Measurements from ENCODE around the gene ANGPTL5. TPM values are rescaled to one million over a fixed set of nuclear protein-coding genes. Genes with fewer than 3 reads are reported as not detected.
"Not testable (repeated sequence)": the region's sequence is repeated elsewhere in the genome, so short reads cannot be mapped to it uniquely, and the experiment has no call there.

The ANGPTL5 gene
- polyA plus RNA-seq (2011; rRNA removed) (not detected in 2 replicates), polyA minus RNA-seq (2011; rRNA and poly(A)+ RNA removed) (not detected in 2 replicates)

DNA sequence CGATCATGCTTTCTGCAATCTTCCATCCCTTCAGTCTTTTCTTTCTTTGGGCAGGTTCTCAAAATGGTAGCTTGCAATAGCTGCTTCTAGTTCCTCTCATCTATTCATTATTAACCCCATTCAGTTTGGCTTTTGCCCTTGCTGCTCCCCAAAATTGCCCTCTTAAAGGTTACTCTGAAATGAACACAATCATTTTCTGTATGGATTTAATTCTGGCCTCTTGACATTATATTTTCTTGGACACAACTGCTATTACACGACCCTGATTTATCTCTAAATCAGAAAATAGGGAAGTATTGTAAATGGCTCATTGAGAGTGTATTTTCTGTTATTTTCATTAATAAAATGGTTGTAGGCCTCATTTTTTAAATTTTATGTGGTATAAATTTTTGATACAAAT is at the start of gene ANGPTL5:
Gene ANGPTL5, minus strand, starts transcription at position 101 of the 400 bp plus-strand sequence. CDS start 8,613 bp downstream, outside the sequence.
- Histone ChIP-seq H3K27me3 (ENCODE audit: control insufficient read depth, insufficient read depth, low read length) (no peaks in the 10 kb centered on the region), H3K27ac (ENCODE audit: low read depth, low read length) (peak within 1 kb of the TSS; percentile 76), H3K4me3 (ENCODE audit: low read depth, low read length) (peak within 1 kb of the TSS; percentile 91), H3K9me3 (ENCODE audit: control insufficient read depth, insufficient read depth, low read length) (no peaks in the 10 kb centered on the region)
- no peak for DNase-seq (ENCODE audit: low read depth, low spot score)
- TF ChIP-seq, protein P1, sequence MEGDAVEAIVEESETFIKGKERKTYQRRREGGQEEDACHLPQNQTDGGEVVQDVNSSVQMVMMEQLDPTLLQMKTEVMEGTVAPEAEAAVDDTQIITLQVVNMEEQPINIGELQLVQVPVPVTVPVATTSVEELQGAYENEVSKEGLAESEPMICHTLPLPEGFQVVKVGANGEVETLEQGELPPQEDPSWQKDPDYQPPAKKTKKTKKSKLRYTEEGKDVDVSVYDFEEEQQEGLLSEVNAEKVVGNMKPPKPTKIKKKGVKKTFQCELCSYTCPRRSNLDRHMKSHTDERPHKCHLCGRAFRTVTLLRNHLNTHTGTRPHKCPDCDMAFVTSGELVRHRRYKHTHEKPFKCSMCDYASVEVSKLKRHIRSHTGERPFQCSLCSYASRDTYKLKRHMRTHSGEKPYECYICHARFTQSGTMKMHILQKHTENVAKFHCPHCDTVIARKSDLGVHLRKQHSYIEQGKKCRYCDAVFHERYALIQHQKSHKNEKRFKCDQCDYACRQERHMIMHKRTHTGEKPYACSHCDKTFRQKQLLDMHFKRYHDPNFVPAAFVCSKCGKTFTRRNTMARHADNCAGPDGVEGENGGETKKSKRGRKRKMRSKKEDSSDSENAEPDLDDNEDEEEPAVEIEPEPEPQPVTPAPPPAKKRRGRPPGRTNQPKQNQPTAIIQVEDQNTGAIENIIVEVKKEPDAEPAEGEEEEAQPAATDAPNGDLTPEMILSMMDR (IDR thresholded peaks at IDR 0.05; ENCODE audit: low read depth, low read length), result no peak
- ChIA-PET CTCF (interaction anchor here (1.3 to 2.4 kb wide), 2 partner anchors 55 to 91 kb away, joined by 3 to 16 read pairs; no protein-coding TSS in a partner anchor), POLR2A (no interaction called here)

DNA sequence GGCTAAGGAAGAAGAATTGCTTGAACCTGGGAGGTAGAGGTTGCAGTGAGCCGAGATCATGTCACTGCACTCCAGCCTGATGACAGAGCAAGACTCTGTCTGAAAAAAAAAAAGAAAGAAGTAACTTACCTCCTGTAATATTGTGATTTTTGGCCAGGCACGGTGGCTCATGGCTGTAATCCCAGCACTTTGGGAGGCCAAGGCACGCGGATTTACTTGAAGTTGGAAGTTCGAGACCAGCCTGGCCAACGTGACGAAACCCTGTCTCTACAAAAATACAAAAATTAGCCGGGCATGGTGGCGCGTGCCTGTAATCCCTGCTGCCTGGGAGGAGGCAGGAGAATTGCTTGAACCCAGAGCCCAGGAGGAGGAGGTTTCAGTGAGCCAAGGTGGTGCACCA is 47.9 kb upstream of the ANGPTL5 start:
- DNase-seq (ENCODE audit: low read depth, low spot score); H3K9me3 ChIP-seq (ENCODE audit: control insufficient read depth, insufficient read depth, low read length); H3K4me3 ChIP-seq (ENCODE audit: low read depth, low read length); H3K27ac ChIP-seq (ENCODE audit: low read depth, low read length); H3K27me3 ChIP-seq (ENCODE audit: control insufficient read depth, insufficient read depth, low read length); POLR2A ChIA-PET: not testable (repeated sequence)
- CTCF ChIA-PET, result interaction anchor here (2.0 kb wide), 1 partner anchor 44 kb away, joined by 8 read pairs; no protein-coding TSS in a partner anchor

DNA sequence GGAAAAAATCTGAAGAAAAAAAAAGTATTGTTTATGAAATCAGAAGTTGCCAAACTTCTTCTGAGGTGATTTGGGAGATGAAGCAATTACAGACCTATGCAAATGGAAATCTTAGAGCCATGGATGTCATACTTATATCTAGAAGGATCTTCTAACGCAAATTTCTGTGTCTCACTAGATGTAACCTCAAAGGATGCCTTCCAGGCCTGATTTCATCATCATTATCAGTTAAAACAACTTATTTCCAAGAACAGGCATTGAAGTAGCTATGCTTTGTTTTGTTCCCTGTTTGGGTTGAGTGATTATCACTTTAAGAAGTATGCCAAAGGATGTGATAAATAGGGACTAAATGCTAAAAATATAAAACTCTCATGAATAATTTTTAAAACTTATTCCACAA is 43.9 kb upstream of the ANGPTL5 start:
- TF ChIP-seq, protein P1 (IDR thresholded peaks at IDR 0.05; ENCODE audit: low read depth, low read length), result no peak
- Histone ChIP-seq H3K27me3 (ENCODE audit: control insufficient read depth, insufficient read depth, low read length) (no peaks in the 10 kb centered on the region), H3K9me3 (ENCODE audit: control insufficient read depth, insufficient read depth, low read length) (no peaks in the 10 kb centered on the region), H3K4me3 (ENCODE audit: low read depth, low read length) (no peak overlapping the region), H3K27ac (ENCODE audit: low read depth, low read length) (no peak overlapping the region)
- ChIA-PET CTCF (no interaction called here), POLR2A (no interaction called here)
- DNase-seq (ENCODE audit: low read depth, low spot score), result no peak

DNA sequence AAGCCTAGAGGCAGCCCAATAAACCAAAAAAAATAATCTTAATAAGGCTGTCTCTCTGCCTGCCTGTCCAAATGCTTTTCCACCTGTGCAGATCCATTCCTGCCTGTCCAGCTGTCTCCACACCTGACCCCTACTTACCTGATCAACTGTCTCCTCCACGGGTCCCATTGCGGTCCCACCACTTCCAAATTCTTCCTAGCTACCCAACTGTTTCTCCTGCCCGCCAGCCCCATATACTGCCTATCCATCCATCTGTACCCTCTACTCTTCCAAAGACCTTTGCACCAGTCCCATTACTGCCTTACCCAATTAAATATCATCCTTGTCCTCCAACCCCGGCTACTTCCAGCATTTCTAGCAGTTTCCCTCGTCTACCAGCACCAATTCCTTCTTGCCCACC is 39.4 kb upstream of the ANGPTL5 start:
- no peak overlapping the region for H3K4me3 ChIP-seq (ENCODE audit: low read depth, low read length)
- H3K27ac ChIP-seq (ENCODE audit: low read depth, low read length), result no peak overlapping the region
- TF ChIP-seq, protein P1 (IDR thresholded peaks at IDR 0.05; ENCODE audit: low read depth, low read length), result no peak
- H3K27me3 ChIP-seq (ENCODE audit: control insufficient read depth, insufficient read depth, low read length), result no peaks in the 10 kb centered on the region
- H3K9me3 ChIP-seq (ENCODE audit: control insufficient read depth, insufficient read depth, low read length), result no peaks in the 10 kb centered on the region
- no peak for DNase-seq (ENCODE audit: low read depth, low spot score)
- POLR2A ChIA-PET, result no interaction called here
- CTCF ChIA-PET, result no interaction called here

DNA sequence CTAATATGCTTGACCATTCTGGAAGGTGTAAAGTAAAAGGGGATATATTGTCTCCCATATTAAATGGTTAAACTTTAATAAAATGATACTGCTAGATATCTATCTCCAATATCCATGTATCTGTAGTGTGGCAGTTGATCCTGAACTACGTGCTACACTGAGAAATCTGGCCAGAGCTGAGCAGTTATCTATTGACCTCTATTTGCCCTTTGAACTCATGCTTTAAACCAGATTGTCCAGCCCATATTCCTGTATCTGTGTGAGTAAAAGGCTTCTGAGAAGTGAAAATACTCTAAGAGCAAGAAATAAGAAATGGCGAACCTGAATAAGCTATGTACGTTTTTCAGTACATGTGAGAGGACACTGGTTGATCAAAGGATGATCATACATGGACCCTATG is 39.0 kb upstream of the ANGPTL5 start:
- H3K9me3 ChIP-seq (ENCODE audit: control insufficient read depth, insufficient read depth, low read length), result no peaks in the 10 kb centered on the region
- TF ChIP-seq, protein P1 (IDR thresholded peaks at IDR 0.05; ENCODE audit: low read depth, low read length), result no peak
- H3K27ac ChIP-seq (ENCODE audit: low read depth, low read length), result no peak overlapping the region
- DNase-seq (ENCODE audit: low read depth, low spot score), result no peak
- CTCF ChIA-PET, result interaction anchor here (0.9 to 1.0 kb wide), 2 partner anchors 52 to 94 kb away, joined by 3 read pairs; no protein-coding TSS in a partner anchor
- H3K27me3 ChIP-seq (ENCODE audit: control insufficient read depth, insufficient read depth, low read length), result no peaks in the 10 kb centered on the region
- POLR2A ChIA-PET, result no interaction called here
- no peak overlapping the region for H3K4me3 ChIP-seq (ENCODE audit: low read depth, low read length)
